Skin epidermis (tissue), 12 donors: ENCODE results near the gene RSPH3.
"Not testable (repeated sequence)": the region's sequence is repeated elsewhere in the genome, so short reads cannot be mapped to it uniquely, and the experiment has no call there.

Experiments
- H3K27ac ChIP-seq, 21 experiments: fragments of 200-600 bp; sonication (generic) in 11 of 21; one replicate each; pipeline ENCODE4 v1.5.0; 2020; ENCODE audit warnings: mild to moderate bottlenecking in 3 of 21, inconsistent platforms in 2 of 21, moderate library complexity in 2 of 21
- H3K4me3 ChIP-seq, 7 experiments: fragments of 200-600 bp; sonication (generic) in 2 of 7; one replicate each; pipeline ENCODE4 v1.5.0; 2020; ENCODE audit warnings: inconsistent platforms in 2 of 7, mild to moderate bottlenecking in 2 of 7, moderate library complexity in 1 of 7

Gene RSPH3

GRCh38 chr6:159033160-159034049 lies 33.4 kb upstream of the RSPH3 start:
- no peak overlapping the region for H3K27ac ChIP-seq
- H3K4me3 ChIP-seq, result no peak overlapping the region

GRCh38 chr6:159031846-159032245 lies 31.8 kb upstream of the RSPH3 start:
- H3K4me3 ChIP-seq, result no peak overlapping the region
- peak overlapping the region in 1 of 21 experiments; percentile 27 for H3K27ac ChIP-seq

- Histone ChIP-seq H3K27ac (no peak overlapping the region), H3K4me3 (no peak overlapping the region)
Observed at GRCh38 chr6:159030168-159030567, 30.2 kb upstream of the RSPH3 start.

- not testable (repeated sequence) for H3K27ac ChIP-seq, H3K4me3 ChIP-seq
Observed at GRCh38 chr6:159025224-159025623, 25.2 kb upstream of the RSPH3 start.

GRCh38 chr6:159023893-159024292 lies 23.9 kb upstream of the RSPH3 start:
- Histone ChIP-seq H3K27ac (no peak overlapping the region), H3K4me3 (no peak overlapping the region)

- Histone ChIP-seq H3K27ac (no peak overlapping the region), H3K4me3 (no peak overlapping the region)
Observed at GRCh38 chr6:159020011-159020410, 20.0 kb upstream of the RSPH3 start.

GRCh38 chr6:159017757-159018559 lies 18.0 kb upstream of the RSPH3 start:
- Histone ChIP-seq H3K27ac (peak overlapping the region in 1 of 21 experiments; percentile 60), H3K4me3 (no peak overlapping the region)

GRCh38 chr6:159014406-159014805 lies 14.4 kb upstream of the RSPH3 start:
- Histone ChIP-seq H3K4me3 (no peak overlapping the region), H3K27ac (peak overlapping the region in 1 of 21 experiments; percentile 2)

GRCh38 chr6:159013229-159013628 lies 13.2 kb upstream of the RSPH3 start:
- no peak overlapping the region for H3K4me3 ChIP-seq
- H3K27ac ChIP-seq, result peak overlapping the region in 1 of 21 experiments; percentile 16

GRCh38 chr6:159012201-159012600 lies 12.2 kb upstream of the RSPH3 start:
- H3K27ac ChIP-seq, result no peak overlapping the region
- H3K4me3 ChIP-seq, result no peak overlapping the region

- peak overlapping the region in 1 of 21 experiments; percentile 50 for H3K27ac ChIP-seq
- H3K4me3 ChIP-seq, result not testable (repeated sequence)
Observed at GRCh38 chr6:159010037-159010612, 10.1 kb upstream of the RSPH3 start.

- H3K4me3 ChIP-seq, result no peak overlapping the region
Observed at GRCh38 chr6:159008656-159009288, 8.8 kb upstream of the RSPH3 start.

GRCh38 chr6:159007510-159007909 lies 7.5 kb upstream of the RSPH3 start:
- Histone ChIP-seq H3K4me3 (no peak overlapping the region), H3K27ac (no peak overlapping the region)

More at GRCh38 chr6:159008656-159009288, 8.8 kb upstream of the RSPH3 start:
- H3K27ac ChIP-seq, result peak overlapping the region in 3 of 21 experiments; percentile 5 to 69 (median 27)

- Histone ChIP-seq H3K27ac (no peak overlapping the region), H3K4me3 (no peak overlapping the region)
Observed at GRCh38 chr6:159005436-159005835, 5.4 kb upstream of the RSPH3 start.

GRCh38 chr6:159004592-159004991 lies 4.6 kb upstream of the RSPH3 start:
- Histone ChIP-seq H3K27ac (no peak overlapping the region), H3K4me3 (no peak overlapping the region)

GRCh38 chr6:159002432-159003155 lies 2.6 kb upstream of the RSPH3 start:
- Histone ChIP-seq H3K27ac (peak overlapping the region in 5 of 21 experiments; percentile 6 to 43 (median 23)), H3K4me3 (no peak overlapping the region)

GRCh38 chr6:158999154-158999665 lies 792 bp downstream of the RSPH3 start:
- peak overlapping the region; percentile 56 to 85 (median 78) for H3K4me3 ChIP-seq
- H3K27ac ChIP-seq, result peak overlapping the region in 20 of 21 experiments; percentile 45 to 97 (median 86)

GRCh38 chr6:158996856-158997255 lies 3.1 kb downstream of the RSPH3 start:
- no peak overlapping the region for H3K27ac ChIP-seq
- no peak overlapping the region for H3K4me3 ChIP-seq

GRCh38 chr6:158993639-158994038 lies 6.4 kb downstream of the RSPH3 start:
- H3K27ac ChIP-seq, result no peak overlapping the region
- no peak overlapping the region for H3K4me3 ChIP-seq
